Epidermal melanocyte (primary cell): ENCODE results near the gene DAND5.

Source experiments
- DNase-seq: peaks from one replicate; pipeline ENCODE4 v3.0.0; 2011; ENCODE audit warnings: low spot score; ENCODE audit not compliant: insufficient read length

DAND5 gene, protein sequence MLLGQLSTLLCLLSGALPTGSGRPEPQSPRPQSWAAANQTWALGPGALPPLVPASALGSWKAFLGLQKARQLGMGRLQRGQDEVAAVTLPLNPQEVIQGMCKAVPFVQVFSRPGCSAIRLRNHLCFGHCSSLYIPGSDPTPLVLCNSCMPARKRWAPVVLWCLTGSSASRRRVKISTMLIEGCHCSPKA

DNA sequence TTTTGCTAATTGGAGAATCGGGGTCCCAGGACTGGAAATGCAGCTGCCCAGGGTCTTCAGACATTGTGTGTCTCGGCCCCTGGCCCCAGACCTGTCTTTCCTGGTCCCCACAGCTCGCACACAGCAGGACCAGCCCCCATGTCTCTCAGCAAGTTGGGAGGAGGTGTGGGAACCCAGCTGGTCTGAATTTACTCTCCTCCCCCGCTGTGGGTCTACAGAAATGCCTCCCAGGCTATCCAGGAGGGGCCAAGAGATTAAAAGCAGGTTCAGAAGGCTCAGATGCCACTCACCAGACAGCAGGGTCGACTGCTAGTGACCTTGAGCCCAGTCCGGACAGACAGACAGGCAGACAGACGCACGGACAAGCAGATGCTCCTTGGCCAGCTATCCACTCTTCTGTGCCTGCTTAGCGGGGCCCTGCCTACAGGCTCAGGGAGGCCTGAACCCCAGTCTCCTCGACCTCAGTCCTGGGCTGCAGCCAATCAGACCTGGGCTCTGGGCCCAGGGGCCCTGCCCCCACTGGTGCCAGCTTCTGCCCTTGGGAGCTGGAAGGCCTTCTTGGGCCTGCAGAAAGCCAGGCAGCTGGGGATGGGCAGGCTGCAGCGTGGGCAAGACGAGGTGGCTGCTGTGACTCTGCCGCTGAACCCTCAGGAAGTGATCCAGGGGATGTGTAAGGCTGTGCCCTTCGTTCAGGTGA is at the start of gene DAND5:
Gene DAND5 (plus strand): TSS at position 285 of the 697 bp plus-strand sequence. CDS start 85 bp downstream, at position 370.
- no peak for DNase-seq

DNA sequence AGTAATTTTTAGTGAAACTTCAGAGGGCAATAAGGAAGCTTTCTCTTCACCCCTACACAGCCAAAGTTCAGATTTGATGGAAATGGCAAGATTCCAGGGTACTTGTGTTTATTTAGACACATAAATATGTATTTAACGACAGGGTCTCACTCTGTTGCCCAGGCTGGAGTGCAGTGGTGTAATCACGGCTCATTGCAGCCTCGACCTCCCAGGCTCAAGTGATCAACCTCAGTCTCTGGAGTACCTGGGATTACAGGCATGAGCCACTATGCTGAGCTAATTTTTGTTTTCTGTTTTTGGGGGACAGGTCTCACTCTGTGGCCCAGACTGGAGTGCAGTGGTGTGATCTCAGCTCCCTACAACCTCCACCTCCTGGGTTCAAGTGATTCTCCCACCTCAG is 48.3 kb upstream of the DAND5 start:
- no peak for DNase-seq

- DNase-seq, result no peak
Measured at GRCh38 chr19:12922959-12923358, 46.4 kb upstream of the DAND5 start.

DNA sequence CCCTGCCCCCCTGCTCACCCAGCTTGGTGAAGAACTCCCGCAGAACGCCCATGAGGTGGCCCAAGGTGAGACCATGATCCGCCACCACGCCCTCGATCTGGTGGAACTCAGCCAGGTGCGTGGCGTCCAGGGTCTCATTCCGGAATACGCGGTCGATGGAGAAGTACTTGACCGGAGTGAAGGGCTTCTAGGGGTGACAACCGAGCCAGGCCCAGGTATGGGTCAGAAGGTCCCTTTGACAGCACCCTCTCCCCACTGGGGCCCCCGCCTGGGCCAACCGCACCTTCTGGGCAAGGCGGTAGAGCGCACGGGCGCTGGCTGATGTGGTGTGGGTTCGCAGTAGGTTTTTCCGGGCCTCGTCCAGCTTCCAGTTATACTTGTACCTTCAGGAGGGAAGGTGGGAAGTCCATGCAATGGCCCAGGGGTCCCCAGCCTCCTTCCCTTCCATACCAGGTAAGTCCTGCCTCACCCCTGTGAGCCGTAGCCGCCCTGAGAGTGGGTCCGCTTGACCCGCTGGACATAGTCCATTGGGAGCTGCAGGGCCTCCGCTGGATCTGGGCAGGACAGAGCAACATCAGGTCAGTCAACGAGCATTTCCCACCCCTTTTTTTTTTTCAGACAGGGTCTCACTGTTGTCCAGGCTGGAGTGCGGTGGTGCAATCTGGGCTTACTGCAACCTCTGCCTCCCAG is 44.6 kb upstream of the DAND5 start:
- no peak for DNase-seq

- DNase-seq, result no peak
Measured at GRCh38 chr19:12930002-12930645, 39.3 kb upstream of the DAND5 start.

DNA sequence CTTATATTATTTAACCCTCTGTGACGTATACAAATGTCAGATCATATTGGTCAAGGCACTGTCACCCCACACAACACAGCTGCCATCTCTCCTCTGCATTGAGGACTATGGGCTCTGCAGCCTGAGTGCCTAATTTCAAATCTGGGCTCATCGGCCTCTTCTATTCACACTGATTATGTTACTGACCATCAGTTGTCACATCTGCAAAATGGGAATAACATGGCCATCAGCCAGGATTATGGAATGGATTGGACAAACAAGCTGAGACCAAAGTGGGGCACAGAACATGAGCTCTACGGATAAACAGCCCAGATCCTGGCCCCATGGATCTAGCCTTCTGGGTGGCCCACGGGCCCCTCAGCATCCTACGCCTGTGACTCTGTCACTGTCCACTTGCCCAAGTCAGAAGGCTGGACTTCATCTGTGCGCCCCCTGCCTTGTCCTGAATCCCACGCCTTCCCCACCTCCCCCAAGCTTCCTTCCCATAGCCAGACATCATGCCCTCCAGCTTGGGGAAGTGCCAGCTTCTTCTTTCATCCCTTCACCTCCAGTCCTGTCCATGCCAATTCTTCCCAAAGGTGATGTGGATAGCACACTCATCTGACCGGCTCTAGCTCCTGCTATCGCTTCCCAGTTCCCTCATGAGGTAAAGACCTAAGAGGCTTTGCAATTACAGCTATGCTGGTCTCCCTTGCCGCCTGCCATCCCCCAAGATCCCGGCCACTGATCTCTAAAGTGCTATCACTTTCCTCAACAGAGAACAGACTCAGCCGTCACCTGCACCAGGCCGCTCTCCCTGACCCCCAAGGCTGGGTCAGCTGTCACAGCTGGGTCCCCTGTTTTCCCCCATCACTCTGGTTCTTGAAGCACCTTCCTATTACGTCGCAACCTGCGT is 36.7 kb upstream of the DAND5 start:
- DNase-seq, result no peak

GRCh38 chr19:12933287-12934072 is 35.9 kb upstream of the DAND5 start, which contains the start of gene FARSA:
TSS of gene FARSA (minus strand) at chr19:12933711. CDS start at chr19:12933696, 15 bp downstream.
- peak; percentile 85 for DNase-seq

GRCh38 chr19:12935071-12935470 is 34.3 kb upstream of the DAND5 start:
- no peak for DNase-seq

GRCh38 chr19:12936582-12936981 is 32.8 kb upstream of the DAND5 start:
- DNase-seq, result no peak

GRCh38 chr19:12937093-12937926 is 32.1 kb upstream of the DAND5 start:
- no peak for DNase-seq

- peak; percentile 99 for DNase-seq
Measured at GRCh38 chr19:12937927-12938778, 31.2 kb upstream of the DAND5 start, which contains the start of gene CALR. TSS of gene CALR (plus strand) at chr19:12938609. CDS start at chr19:12938680, 71 bp downstream.

DNA sequence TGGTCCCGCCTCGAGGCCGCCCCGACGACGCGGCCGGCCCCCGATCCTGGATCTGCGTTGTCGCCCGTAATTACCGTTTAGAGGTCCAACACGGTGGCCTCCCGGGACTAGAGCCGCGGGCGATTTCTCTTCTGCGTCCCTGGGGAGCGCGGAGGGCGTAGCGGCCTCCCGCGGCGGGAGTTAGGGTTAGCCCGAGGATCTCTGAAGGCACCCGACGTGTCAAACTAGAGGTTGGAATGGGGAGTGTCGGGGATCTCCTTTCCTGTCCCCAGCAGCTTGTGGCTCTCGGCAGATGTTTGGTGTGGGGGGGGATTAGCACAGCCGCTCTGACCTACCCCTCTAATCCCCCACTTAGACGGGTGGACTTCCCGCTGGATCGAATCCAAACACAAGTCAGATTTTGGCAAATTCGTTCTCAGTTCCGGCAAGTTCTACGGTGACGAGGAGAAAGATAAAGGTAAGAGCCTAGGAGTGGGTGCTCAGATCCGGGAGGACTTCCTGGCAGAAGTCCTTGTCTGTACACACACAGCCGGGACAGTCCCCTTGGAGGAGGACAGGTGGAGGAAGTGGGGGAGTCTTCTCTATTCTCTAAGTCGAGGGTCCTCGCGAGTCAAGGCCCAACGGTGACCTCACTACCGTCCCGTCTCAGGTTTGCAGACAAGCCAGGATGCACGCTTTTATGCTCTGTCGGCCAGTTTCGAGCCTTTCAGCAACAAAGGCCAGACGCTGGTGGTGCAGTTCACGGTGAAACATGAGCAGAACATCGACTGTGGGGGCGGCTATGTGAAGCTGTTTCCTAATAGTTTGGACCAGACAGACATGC is 30.4 kb upstream of the DAND5 start:
- no peak for DNase-seq

DNA sequence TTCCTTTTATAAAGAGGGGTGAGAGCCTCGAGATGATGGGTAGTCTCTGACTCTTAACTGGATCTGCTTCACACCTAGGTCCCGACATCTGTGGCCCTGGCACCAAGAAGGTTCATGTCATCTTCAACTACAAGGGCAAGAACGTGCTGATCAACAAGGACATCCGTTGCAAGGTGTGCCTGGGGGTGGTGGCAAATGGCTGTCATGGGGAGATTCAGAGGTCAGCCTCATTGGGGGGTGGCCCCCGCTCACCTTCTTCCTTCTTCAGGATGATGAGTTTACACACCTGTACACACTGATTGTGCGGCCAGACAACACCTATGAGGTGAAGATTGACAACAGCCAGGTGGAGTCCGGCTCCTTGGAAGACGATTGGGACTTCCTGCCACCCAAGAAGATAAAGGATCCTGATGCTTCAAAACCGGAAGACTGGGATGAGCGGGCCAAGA is 29.4 kb upstream of the DAND5 start:
- DNase-seq, result no peak

DNA sequence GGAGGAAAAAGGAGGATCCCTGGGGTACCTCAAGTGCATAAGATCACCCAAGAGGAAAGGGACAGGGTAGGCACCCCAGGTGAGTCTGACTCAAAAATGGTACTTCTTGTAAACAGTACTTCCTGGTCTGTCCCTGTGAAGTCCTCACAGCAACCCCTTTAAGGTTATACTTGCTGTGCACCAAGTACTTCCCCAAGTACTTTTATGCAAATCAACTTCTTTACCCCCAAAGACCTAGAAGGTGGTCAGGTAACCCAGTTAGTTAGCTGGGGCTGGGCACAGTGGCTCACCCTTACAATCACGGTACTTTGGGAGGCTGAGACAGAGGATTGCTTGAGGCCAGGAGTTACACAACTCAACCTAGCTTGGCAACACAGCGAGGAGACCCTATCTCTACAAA is 28.5 kb upstream of the DAND5 start:
- DNase-seq, result no peak

GRCh38 chr19:12943437-12944044 is 25.8 kb upstream of the DAND5 start:
- no peak for DNase-seq

DNA sequence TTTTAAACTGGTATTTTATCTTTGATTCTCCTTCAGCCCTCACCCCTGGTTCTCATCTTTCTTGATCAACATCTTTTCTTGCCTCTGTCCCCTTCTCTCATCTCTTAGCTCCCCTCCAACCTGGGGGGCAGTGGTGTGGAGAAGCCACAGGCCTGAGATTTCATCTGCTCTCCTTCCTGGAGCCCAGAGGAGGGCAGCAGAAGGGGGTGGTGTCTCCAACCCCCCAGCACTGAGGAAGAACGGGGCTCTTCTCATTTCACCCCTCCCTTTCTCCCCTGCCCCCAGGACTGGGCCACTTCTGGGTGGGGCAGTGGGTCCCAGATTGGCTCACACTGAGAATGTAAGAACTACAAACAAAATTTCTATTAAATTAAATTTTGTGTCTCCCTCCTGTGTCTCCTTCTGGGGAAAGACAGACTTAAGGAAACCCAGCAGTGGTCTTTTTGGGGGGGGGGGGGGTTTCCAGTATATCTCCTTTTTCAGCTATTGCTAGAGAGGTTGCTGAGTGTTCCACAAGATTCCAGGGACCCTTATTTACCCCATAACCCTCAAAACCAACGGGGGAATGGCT is 25.2 kb upstream of the DAND5 start:
- no peak for DNase-seq
